ENCODE results near the gene UBE2H. TPM values are rescaled to one million over a fixed set of nuclear protein-coding genes. Genes with fewer than 3 reads are reported as not detected.

UBE2H gene
- total and polyA plus RNA-seq, 2 of the 4 experiments (the other 2 are of a cell fraction) = 34.6 to 49.4 TPM

DNA sequence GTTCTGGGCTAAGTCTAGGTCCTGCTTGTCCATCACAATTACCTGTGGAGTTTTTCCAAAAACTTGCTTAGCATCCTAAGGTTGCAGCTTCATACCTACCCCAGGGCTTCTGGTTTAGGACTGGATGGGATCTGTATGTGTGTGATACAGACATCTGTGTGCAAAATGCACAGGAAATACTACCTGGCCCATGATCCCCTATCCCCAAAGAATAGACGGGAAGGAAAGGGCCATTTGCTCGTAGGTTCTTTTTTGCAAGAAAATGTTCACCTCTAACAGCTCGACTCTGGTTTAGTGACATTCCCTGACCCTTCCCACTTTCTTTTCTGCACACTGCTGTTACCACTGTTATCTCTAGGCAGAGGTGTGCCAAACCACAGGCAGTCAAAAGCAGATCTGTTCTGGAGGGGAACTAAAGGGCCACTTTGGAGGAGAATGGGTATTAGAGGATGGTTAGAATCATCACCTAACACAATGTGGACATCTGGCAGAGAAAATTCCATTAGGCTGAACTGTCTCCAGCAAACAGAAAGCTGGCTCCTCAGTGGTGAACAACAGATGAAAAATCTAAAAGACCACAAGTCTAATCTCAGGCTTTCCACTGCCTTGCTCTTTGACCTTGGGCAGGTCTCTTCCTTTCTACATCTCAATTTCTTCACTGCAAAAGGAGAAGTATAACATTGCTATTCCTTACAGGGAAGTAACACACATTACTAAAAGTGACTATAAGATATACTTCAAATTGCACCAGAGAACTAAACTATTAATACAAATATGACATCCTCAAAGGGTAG is 107.4 kb downstream of the UBE2H start:
- peak overlapping the region; percentile 89; the same call in 1 of the 2 replicates for H2AK5ac ChIP-seq (ENCODE audit: low read depth, low read length)
- H4K5ac ChIP-seq (ENCODE audit: low read depth, low read length) = no peak overlapping the region
- peak overlapping the region; percentile 9; the same call in 1 of the 2 replicates for H3K27ac ChIP-seq (ENCODE audit: insufficient read depth, low read length)
- H3K4me1 ChIP-seq (ENCODE audit: control insufficient read depth, insufficient read depth, low read length) = peaks cover 20% of the 10 kb centered on the region
- peak overlapping the region; percentile 97 for H2BK5ac ChIP-seq (ENCODE audit: low read depth, low read length, poor library complexity, severe bottlenecking)
- no peaks in the 10 kb centered on the region for H3K9me3 ChIP-seq (ENCODE audit: control insufficient read depth, insufficient read depth, low read length)
- ATAC-seq (ENCODE audit: low read depth) = peak; percentile 83
- H3K4me2 ChIP-seq (ENCODE audit: low read depth, low read length) = peak overlapping the region; percentile 64; the same call in 1 of the 2 replicates
- H3K79me1 ChIP-seq (ENCODE audit: low read depth in 1 of 2, low read length in 2 of 2) = peaks cover 35 to 77% of the 10 kb centered on the region in 2 experiments; a peak in 3 of 4 replicates
- H4K20me1 ChIP-seq (ENCODE audit: insufficient read depth, low read length) = peaks cover 24% of the 10 kb centered on the region
- H3K4me3 ChIP-seq (ENCODE audit: insufficient read depth, low read depth, low read length) = no peak overlapping the region
- no CpG with 5 or more reads among the region's 3 CpGs for WGBS, 2 experiments (ENCODE audit: extremely low coverage in 2 of 2, insufficient read length in 1 of 2)
- no peak overlapping the region for H2AFZ ChIP-seq (replicated peaks; ENCODE audit: low read length, poor library complexity)
- H2BK20ac ChIP-seq (ENCODE audit: low read depth, low read length) = peak overlapping the region; percentile 81
- H2BK120ac ChIP-seq (ENCODE audit: low read depth, low read length) = peak overlapping the region; percentile 89
- H3K23ac ChIP-seq (ENCODE audit: low read depth, low read length) = peak overlapping the region; percentile 86
- H3K36me3 ChIP-seq (ENCODE audit: control insufficient read depth, insufficient read depth, low read length) = peaks cover 4% of the 10 kb centered on the region
- peak; percentile 82 for DNase-seq
- TF ChIP-seq MAFK (IDR thresholded peaks at IDR 0.05; ENCODE audit: low read depth, low read length) (no peak), MAZ (IDR thresholded peaks at IDR 0.05; ENCODE audit: borderline replicate concordance, low read depth, low read length) (no peak), NFE2L2 (IDR thresholded peaks at IDR 0.05; ENCODE audit: low read depth, low read length) (no peak), POLR2A (IDR thresholded peaks at IDR 0.05; ENCODE audit: low read depth, low read length) (no peak), RCOR1 (IDR thresholded peaks at IDR 0.05; ENCODE audit: insufficient replicate concordance, low read length) (no peak), FOS (IDR thresholded peaks at IDR 0.05; ENCODE audit: low read depth, low read length) (0 out of 2 replicates have a peak, but pooled peaks have one; percentile 3)
- TF ChIP-seq, protein P1, sequence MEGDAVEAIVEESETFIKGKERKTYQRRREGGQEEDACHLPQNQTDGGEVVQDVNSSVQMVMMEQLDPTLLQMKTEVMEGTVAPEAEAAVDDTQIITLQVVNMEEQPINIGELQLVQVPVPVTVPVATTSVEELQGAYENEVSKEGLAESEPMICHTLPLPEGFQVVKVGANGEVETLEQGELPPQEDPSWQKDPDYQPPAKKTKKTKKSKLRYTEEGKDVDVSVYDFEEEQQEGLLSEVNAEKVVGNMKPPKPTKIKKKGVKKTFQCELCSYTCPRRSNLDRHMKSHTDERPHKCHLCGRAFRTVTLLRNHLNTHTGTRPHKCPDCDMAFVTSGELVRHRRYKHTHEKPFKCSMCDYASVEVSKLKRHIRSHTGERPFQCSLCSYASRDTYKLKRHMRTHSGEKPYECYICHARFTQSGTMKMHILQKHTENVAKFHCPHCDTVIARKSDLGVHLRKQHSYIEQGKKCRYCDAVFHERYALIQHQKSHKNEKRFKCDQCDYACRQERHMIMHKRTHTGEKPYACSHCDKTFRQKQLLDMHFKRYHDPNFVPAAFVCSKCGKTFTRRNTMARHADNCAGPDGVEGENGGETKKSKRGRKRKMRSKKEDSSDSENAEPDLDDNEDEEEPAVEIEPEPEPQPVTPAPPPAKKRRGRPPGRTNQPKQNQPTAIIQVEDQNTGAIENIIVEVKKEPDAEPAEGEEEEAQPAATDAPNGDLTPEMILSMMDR (conservative IDR thresholded peaks at IDR 0.05; ENCODE audit: low read depth, low read length) = no peak
- no peaks in the 10 kb centered on the region for H3K27me3 ChIP-seq (ENCODE audit: control insufficient read depth, insufficient read depth, low read length)
- intact Hi-C loops (cut with micrococcal nuclease) = no loop called here
- peak overlapping the region; percentile 68 for H3K14ac ChIP-seq (replicated peaks; ENCODE audit: low read depth, low read length)
- H3K9me1 ChIP-seq (ENCODE audit: insufficient read depth, low read length) = peaks cover 34% of the 10 kb centered on the region
- 0 out of 2 replicates have a peak overlapping the region, but pooled peaks have one; percentile 2 for H3K56ac ChIP-seq (ENCODE audit: extremely low read depth, insufficient read depth, low read length)
- peak overlapping the region; percentile 86 for H2AK9ac ChIP-seq (replicated peaks; ENCODE audit: low read depth, low read length, poor library complexity)
- POLR2A ChIA-PET (ENCODE audit: unreplicated experiment) = no interaction called here
- no TSS peak for BruUV-seq (replicated peaks)
- in situ Hi-C loops (cut with MboI; ENCODE audit: low sequenced_read_pairs) = no loop called here
- peak overlapping the region; percentile 70; the same call in 1 of the 2 replicates for H4K91ac ChIP-seq (ENCODE audit: insufficient read depth, low read depth, low read length)
- H3K18ac ChIP-seq (ENCODE audit: low read depth, low read length) = peak overlapping the region; percentile 38; the same call in 1 of the 2 replicates
- peak overlapping the region in 1 of 2 experiments; percentile 76; a peak in 3 of 4 replicates for H4K8ac ChIP-seq (ENCODE audit: low read depth in 2 of 2, low read length in 2 of 2)
- H3K4ac ChIP-seq (ENCODE audit: low read depth, low read length) = peak overlapping the region; percentile 95
- dilution Hi-C loops (cut with HindIII; ENCODE audit: low sequenced_read_pairs, unreplicated experiment) = no loop called here
- no peak overlapping the region for H3K9ac ChIP-seq (ENCODE audit: low read depth, low read length)
- CTCF ChIA-PET = no interaction called here
- H2BK15ac ChIP-seq (ENCODE audit: low read depth, low read length) = peak overlapping the region; percentile 53; the same call in 2 of the 3 replicates

Measured in IMR-90 (cell line).